Muscle of arm (tissue), 14 donors: ENCODE measurements around the gene NR5A1. TPM values are rescaled to one million over a fixed set of nuclear protein-coding genes. Genes with fewer than 3 reads are reported as not detected.

Experiments used
- DNase-seq: peaks from one replicate; pipeline ENCODE4 v3.0.0-alpha.2; 2013
- long read RNA-seq, 11 donors: transcript quantifications; one replicate each; lab custom pipeline, GENCODE V29; 2026
- polyA plus RNA-seq, 12 donors: library from polyadenylated mRNA; unstranded; fragments of 120-200 nt; gene quantifications; one replicate each; pipeline ENCODE4 v1.2.1, GENCODE V29; 2013; ENCODE audit not compliant: insufficient read length in 12 of 12

Gene NR5A1
- polyA plus RNA-seq, result under 1 TPM in 1 of 12 donors, not detected in 11; 0.10 TPM
- long read RNA-seq, donor 1, result 0 reads
- long read RNA-seq, donor 2, result 0 reads
- long read RNA-seq, donor 3, result 0 reads
- long read RNA-seq, donor 4, result 0 reads
- long read RNA-seq, donor 5, result 0 reads
- long read RNA-seq, donor 6, result 0 reads
- long read RNA-seq, donor 7, result 0 reads
- long read RNA-seq, donor 8, result 0 reads
- long read RNA-seq, donor 9, result 0 reads
- long read RNA-seq, donor 10, result 0 reads
- long read RNA-seq, donor 11, result 0 reads

DNA sequence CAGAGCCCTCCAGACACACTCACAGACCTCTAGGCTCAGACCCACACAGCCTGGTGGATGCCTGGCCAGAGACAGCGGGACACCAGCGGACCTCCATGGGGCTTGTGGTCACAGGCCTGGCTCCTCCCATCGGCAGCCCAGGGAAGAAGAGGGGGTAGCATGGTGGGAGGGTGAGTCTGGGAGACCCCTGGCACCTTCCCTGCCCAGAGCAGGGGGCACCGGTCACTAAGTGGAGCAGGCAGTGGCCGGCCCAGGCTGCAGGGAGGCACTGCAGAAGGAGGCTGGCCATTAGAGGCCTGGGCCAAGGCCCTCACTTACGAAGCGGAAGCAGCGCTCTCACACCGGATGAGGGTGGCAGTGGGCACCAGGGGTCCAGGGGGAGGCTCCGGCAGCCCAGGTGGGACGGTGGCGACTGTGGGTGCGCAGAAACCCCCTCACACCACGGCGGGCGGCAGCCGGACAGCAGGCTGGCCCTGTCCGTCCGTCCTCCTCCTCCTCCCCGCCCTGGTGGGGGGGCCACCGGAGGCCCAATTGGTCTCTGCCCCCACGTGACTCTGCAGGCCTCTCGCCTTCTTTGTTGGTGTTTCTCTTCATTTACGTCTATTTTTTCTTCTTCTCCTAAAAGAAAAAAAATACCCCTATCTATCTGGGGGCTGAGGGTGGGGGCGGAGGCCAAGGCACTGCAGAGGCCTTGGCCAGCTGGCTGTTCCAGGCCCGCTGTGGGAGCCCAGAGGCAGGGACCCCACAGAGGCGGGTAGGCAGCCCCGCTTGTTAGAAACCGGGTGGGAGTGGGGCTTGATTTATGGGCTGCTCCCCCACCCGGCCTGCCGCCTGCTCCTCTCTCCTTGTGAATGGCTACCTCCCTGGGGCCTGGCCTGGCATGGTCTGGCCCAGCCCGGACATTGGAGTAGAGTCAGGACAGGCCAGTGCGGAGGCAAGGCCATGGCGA, at the start of gene NR5A1:
NR5A1 (minus strand) TSS at position 469 of the 949 bp plus-strand sequence. CDS start 4,004 bp downstream, outside the sequence.
- no peak for DNase-seq

GRCh38 chr9:124555043-124555442, 47.8 kb upstream of the NR5A1 start:
- DNase-seq, result no peak

DNA sequence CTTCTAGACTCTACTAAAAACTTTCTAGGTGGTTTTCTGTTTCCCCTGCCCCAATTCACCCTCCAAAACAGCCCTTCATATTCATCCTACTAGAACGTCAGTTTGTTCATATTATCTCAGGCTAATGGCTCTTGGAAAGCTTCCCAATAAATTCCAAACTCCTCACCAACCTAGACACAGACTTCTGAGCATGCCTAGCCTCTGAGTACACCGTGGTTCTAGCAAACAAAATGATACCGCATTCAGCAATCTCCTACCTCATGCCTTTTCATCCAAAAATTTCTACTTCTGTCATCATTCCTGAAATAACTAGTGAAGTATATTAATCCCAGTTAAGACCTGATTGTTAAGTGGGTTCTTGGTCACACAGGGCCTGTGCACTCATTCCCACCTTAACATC, 46.5 kb upstream of the NR5A1 start:
- no peak for DNase-seq

DNA sequence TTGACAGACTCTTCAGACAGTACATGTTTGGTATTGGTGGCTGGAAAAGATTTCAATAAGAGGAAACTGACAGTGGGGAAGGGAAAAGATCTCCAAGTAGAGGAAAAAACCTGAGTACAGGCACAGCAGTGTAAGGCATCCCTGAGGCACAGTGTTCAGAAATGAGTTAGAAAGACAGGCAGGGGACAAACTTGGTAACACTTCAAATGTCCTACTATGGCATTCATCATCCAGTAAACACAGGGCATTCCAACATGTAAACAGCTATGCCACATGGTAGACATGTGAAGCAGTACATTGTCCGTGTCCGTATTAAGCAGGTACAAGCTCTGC, 45.0 kb upstream of the NR5A1 start:
- no peak for DNase-seq

DNA sequence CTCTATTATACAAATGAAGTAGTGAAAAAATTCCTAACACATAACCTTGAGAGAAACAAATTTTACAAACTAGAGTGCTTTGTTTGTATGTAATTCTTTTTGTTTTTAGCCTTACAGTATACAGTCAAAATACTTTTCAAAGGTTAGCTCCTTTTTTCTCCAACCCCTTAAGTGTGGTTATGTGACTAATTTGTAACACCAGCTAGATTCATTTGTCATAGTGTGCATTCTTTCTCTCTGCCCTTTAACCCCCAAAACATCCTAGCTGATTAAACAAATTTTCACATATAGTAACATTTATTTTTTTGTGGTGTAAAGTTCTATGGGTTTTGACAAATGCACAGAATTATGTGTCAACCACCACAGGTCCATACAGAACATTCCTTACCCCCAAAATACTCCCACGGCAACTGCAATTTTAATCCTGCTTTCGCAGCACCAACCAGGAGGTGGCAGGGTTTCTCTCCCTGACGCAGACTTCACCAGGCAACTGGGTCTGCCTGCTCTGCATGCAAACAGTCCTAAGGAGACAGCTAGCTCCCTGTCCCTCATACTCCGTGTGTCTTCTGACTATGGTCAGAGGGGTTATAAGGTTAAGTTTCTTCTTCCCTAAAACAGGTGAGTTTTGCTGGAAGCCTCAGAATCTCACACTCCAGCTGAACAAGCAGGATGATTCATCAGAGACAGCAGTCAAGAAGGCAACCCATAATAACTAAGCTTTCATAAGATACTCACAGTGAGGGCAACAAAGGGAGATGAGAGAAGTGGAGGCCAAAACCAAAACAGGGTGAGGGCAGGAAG, 44.5 kb upstream of the NR5A1 start:
- peak; percentile 28 for DNase-seq

GRCh38 chr9:124550072-124550471, 42.9 kb upstream of the NR5A1 start:
- DNase-seq, result no peak

- DNase-seq, result no peak
Measured at GRCh38 chr9:124549016-124549415, 41.8 kb upstream of the NR5A1 start.

- no peak for DNase-seq
Measured at GRCh38 chr9:124544535-124544934, 37.3 kb upstream of the NR5A1 start.

DNA sequence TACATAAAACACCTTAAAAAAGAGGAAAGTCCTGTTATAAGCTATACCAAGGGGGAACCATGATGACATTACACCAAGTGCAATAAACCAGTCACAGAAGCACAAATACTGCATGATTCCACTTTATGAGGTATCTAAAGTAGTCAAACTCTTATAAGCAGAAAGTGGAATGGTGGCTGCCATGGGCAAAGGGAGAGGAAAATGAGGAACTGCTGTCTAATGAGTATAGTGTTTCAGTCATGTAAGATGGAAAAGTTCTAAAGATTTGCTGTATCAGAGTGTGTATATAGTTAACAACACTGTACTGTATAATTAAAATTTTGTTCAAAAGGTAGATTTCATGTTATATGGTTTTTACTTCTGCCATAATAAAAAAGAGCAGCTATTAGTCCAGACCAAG, 34.6 kb upstream of the NR5A1 start:
- no peak for DNase-seq

- DNase-seq, result no peak
Measured at GRCh38 chr9:124537926-124538325, 30.7 kb upstream of the NR5A1 start.

- DNase-seq, result no peak
Measured at GRCh38 chr9:124535846-124536245, 28.6 kb upstream of the NR5A1 start.

- DNase-seq, result no peak
Measured at GRCh38 chr9:124532897-124533296, 25.7 kb upstream of the NR5A1 start.

DNA sequence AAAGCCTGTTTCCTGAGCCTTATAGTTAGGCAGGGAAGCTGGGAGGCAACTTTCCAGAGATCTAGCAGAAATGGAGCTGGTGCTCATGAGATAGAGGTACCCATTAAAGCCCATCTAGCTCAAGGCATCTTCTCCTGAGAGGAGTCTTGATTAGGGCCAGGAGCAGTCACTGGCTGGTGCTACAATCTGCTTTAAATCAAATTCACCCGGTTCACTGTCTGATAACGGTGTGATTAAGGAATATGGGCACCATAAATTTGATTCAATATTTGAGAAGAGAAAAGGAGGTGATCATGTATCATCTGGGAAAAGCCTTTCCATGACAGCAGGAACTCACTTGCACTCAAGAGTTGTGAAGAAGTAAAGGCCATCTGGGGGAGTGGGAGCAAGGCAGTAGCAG, 23.9 kb upstream of the NR5A1 start:
- DNase-seq, result no peak

- no peak for DNase-seq
Measured at GRCh38 chr9:124530246-124530645, 23.0 kb upstream of the NR5A1 start.

- no peak for DNase-seq
Measured at GRCh38 chr9:124527781-124528180, 20.6 kb upstream of the NR5A1 start.

GRCh38 chr9:124526174-124526573, 19.0 kb upstream of the NR5A1 start:
- DNase-seq, result no peak

DNA sequence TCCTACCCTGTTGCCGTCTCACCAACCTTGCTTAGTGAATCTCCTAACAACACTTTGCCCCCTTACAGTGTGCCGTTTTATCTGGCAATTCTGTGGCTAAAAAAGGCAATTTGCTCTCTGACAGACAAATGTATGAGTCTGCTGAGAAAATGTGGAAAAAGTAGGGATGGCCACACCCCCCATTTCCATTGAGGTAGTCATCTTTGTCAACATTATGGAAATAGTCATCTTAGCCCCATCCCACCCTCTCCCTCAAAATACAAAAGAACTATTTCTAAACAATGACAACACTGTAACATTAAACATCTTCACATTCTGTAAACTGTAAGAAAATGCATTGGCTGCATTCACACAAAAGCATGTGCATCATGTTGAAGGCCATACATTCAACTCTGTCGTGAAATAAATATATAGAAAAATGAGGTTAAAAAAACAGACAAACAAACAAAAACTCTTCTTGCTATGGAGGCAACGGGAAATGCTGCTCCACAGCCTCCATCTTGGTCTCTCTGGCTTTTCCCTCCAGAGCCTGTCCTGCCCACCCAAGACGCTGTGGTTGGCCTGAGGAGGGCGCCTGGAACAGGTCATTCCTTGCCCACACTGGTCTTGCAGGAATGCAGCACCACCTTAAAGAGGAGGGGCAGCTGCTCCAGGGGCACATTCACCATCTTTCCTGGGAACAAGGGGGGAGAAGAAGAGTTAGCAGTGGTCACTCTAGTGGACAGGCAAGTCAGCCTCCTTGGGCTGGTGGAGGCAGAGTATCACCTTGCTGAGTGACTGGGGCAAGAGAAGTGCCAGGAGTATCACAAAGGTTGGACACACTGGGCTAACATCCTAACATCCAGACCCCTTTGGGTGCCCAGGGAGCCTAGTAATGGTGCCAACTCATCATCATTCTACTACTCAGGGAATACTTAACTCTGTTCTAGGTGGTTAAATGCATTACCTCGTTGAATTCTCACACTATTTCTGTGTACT, 15.2 kb upstream of the NR5A1 start:
- DNase-seq, result no peak

- DNase-seq, result no peak
Measured at GRCh38 chr9:124521142-124521541, 13.9 kb upstream of the NR5A1 start.

- no peak for DNase-seq
Measured at GRCh38 chr9:124520206-124520596, 13.0 kb upstream of the NR5A1 start.

GRCh38 chr9:124518116-124518515, 10.9 kb upstream of the NR5A1 start:
- no peak for DNase-seq

DNA sequence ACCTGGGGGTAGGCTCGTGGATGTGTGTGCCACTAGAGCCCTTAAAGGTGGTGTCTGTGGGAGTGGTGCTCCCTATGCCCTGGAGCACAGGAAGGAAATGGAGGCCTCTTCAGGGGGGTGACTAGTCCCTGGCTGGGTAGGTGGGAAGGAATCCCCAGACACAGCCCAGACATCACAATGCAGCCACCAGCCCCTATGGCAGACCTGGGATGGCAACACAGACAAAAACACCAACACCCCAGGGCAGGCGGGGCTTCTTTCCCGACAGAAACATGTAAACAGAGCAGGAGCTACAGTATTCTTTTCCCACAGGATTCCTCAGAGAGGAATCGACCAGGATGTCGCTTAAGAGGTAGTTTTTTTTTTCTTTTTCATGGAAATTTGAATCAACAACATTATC, 10.4 kb upstream of the NR5A1 start:
- no peak for DNase-seq
